Gastrocnemius medialis (tissue), 4 donors: ENCODE measurements around the gene DHCR24. TPM values are rescaled to one million over a fixed set of nuclear protein-coding genes. Genes with fewer than 3 reads are reported as not detected.

Experiments used
- ATAC-seq, 2 donors: fragments of 150-250 bp; one replicate each; pipeline ENCODE4 v1.9.1; 2016
- DNase-seq, 2 donors: peaks; one replicate each; pipeline ENCODE4 v3.0.0-alpha.2; 2019
- H3K27ac ChIP-seq, 4 donors: fragments of 200-600 bp; sonication (generic); 1 replicate in 1 of 4; 2 replicates in 3 of 4; pipeline ENCODE4 v1.5.1; 2016 to 2018; ENCODE audit warnings: mild to moderate bottlenecking in 2 of 4, moderate library complexity in 1 of 4
- H3K27me3 ChIP-seq, 3 donors: fragments of 200-600 bp; sonication (generic) in 2 of 3; 1 replicate in 1 of 3; 2 replicates in 2 of 3; pipeline versions ENCODE4 v1.5.1 to v1.6.0; 2016 to 2019; ENCODE audit warnings: mild to moderate bottlenecking in 1 of 3, moderate library complexity in 1 of 3
- H3K36me3 ChIP-seq, 2 donors: fragments of 200-600 bp; sonication (generic) in 1 of 2; one replicate each; pipeline ENCODE4 v1.5.1; 2017 to 2018
- H3K4me1 ChIP-seq, 2 donors: fragments of 200-600 bp; sonication (generic) in 1 of 2; one replicate each; pipeline ENCODE4 v1.5.1; 2016 to 2017; ENCODE audit warnings: mild to moderate bottlenecking in 2 of 2
- H3K4me3 ChIP-seq, 4 donors: fragments of 200-600 bp; sonication (generic) in 3 of 4; 1 replicate in 1 of 4; 2 replicates in 3 of 4; pipeline ENCODE4 v1.5.1; 2016 to 2019; ENCODE audit warnings: mild to moderate bottlenecking in 2 of 4
- H3K9me3 ChIP-seq, 3 donors: fragments of 200-600 bp; sonication (generic) in 2 of 3; 1 replicate in 1 of 3; 2 replicates in 2 of 3; pipeline ENCODE4 v1.5.1; 2016 to 2019
- CTCF ChIP-seq, 5 experiments: fragments of 450-650 bp in 3 of 5; fragments of 200-600 bp in 2 of 5; sonication (generic) in 2 of 5; IDR thresholded peaks in 4 of 5; conservative IDR thresholded peaks in 1 of 5; 1 replicate in 4 of 5; 2 replicates in 1 of 5; pipeline ENCODE4 v1.5.1; 2016 to 2019; ENCODE audit warnings: antibody characterized with exemption in 5 of 5, mild to moderate bottlenecking in 3 of 5, moderate library complexity in 3 of 5
- POLR2A ChIP-seq, 2 donors: fragments of 450-650 bp; IDR thresholded peaks; one replicate each; pipeline ENCODE4 v1.6.1; 2017; ENCODE audit warnings: antibody characterized with exemption in 2 of 2, mild to moderate bottlenecking in 2 of 2, moderate library complexity in 2 of 2
- in situ Hi-C, 4 donors: fragments of 200-750 bp; cut with MboI; loops; one replicate each; pipeline versions ENCODE4 v1.15.0 to v1.8.0; 2017; ENCODE audit warnings: low sequenced_read_pairs in 4 of 4
- intact Hi-C: fragments of 100-400 bp; cut with DNase I; formaldehyde crosslinking; loops from one replicate; pipeline ENCODE4 v1.15.1; 2023; ENCODE audit warnings: low total_unique reads
- total RNA-seq, 4 donors: library from RNA; depleted of rRNA; stranded (reverse); fragments of >200 nt; gene quantifications; one replicate each; pipeline versions ENCODE4 v1.1.0 to v1.2.3, GENCODE V29; 2016

The DHCR24 gene
- total RNA-seq, 4 donors from 2014 or later, result 155 to 362 (median 207) TPM

GRCh38 chr1:54885237-54885679, 1.7 kb downstream of the DHCR24 start:
- H3K36me3 ChIP-seq, result no peaks in the 10 kb centered on the region
- in situ Hi-C loops, result no loop called here
- H3K27ac ChIP-seq, result peak overlapping the region; percentile 84 to 93 (median 88)
- peak overlapping the region in 3 of 4 donors; percentile 83 to 99 (median 90) for H3K4me3 ChIP-seq
- TF ChIP-seq CTCF (IDR thresholded peaks at IDR 0.05 in 4 of 5, conservative IDR thresholded peaks at IDR 0.05 in 1 of 5), result no peak
- H3K27me3 ChIP-seq, result no peaks in the 10 kb centered on the region
- peaks cover 34 to 47% of the 10 kb centered on the region in 2 donors for H3K4me1 ChIP-seq
- DNase-seq (no peak), ATAC-seq (no peak)
- no peaks in the 10 kb centered on the region for H3K9me3 ChIP-seq
- intact Hi-C loops, result loop anchor here (10.0 kb wide), 1 partner anchor 300 kb away; no protein-coding TSS in a partner anchor

- ATAC-seq, result no peak
- H3K27ac ChIP-seq, result peak overlapping the region; percentile 84 to 93 (median 88)
- DNase-seq, result no peak
- TF ChIP-seq CTCF (IDR thresholded peaks at IDR 0.05 in 4 of 5, conservative IDR thresholded peaks at IDR 0.05 in 1 of 5) (no peak), POLR2A (IDR thresholded peaks at IDR 0.05) (no peak)
- H3K27me3 ChIP-seq, result no peaks in the 10 kb centered on the region
- peaks cover 34 to 47% of the 10 kb centered on the region in 2 donors for H3K4me1 ChIP-seq
- H3K36me3 ChIP-seq, result no peaks in the 10 kb centered on the region
- intact Hi-C loops (loop anchor here (5.0 to 10.0 kb wide), 2 partner anchors 122 to 300 kb away; partner anchors contain the start of gene PARS2), in situ Hi-C loops (no loop called here)
- no peaks in the 10 kb centered on the region for H3K9me3 ChIP-seq
- H3K4me3 ChIP-seq, result peak overlapping the region in 1 of 4 donors; percentile 99
Measured at GRCh38 chr1:54884768-54885167, 2.2 kb downstream of the DHCR24 start.

GRCh38 chr1:54884135-54884586, 2.8 kb downstream of the DHCR24 start:
- in situ Hi-C loops, result no loop called here
- TF ChIP-seq POLR2A (IDR thresholded peaks at IDR 0.05), result no peak
- no peak for TF ChIP-seq CTCF (IDR thresholded peaks at IDR 0.05 in 4 of 5, conservative IDR thresholded peaks at IDR 0.05 in 1 of 5)
- intact Hi-C loops, result loop anchor here (5.0 to 10.0 kb wide), 2 partner anchors 122 to 299 kb away; partner anchors contain the start of gene PARS2
- H3K9me3 ChIP-seq, result no peaks in the 10 kb centered on the region
- no peak for DNase-seq
- H3K4me1 ChIP-seq, result peaks cover 34 to 47% of the 10 kb centered on the region in 2 donors
- no peak for ATAC-seq
- no peaks in the 10 kb centered on the region for H3K27me3 ChIP-seq
- H3K36me3 ChIP-seq, result no peaks in the 10 kb centered on the region
- peak overlapping the region; percentile 84 to 93 (median 88) for H3K27ac ChIP-seq
- peak overlapping the region in 1 of 4 donors; percentile 99 for H3K4me3 ChIP-seq

- intact Hi-C loops (loop anchor here (5.0 to 10.0 kb wide), 2 partner anchors 121 to 299 kb away; partner anchors contain the start of gene PARS2), in situ Hi-C loops (no loop called here)
- peaks cover 34 to 47% of the 10 kb centered on the region in 2 donors for H3K4me1 ChIP-seq
- no peaks in the 10 kb centered on the region for H3K9me3 ChIP-seq
- no peaks in the 10 kb centered on the region for H3K27me3 ChIP-seq
- H3K36me3 ChIP-seq, result no peaks in the 10 kb centered on the region
- ATAC-seq (peak; percentile 55 to 63), DNase-seq (peak; percentile 58 to 60)
- H3K27ac ChIP-seq, result peak overlapping the region; percentile 84 to 93 (median 88)
- peak overlapping the region in 2 of 4 donors; percentile 30 to 99 for H3K4me3 ChIP-seq
- TF ChIP-seq POLR2A (IDR thresholded peaks at IDR 0.05) (peak in 1 of 2 donors; percentile 25), CTCF (IDR thresholded peaks at IDR 0.05 in 4 of 5, conservative IDR thresholded peaks at IDR 0.05 in 1 of 5) (no peak)
Measured at GRCh38 chr1:54883349-54884102, 3.5 kb downstream of the DHCR24 start.
